ENCODE measurements around the gene MCF2L2. TPM values are rescaled to one million over a fixed set of nuclear protein-coding genes. Genes with fewer than 3 reads are reported as not detected.

MCF2L2 gene
- total RNA-seq, 1 donor from 2014 or later = 4.1 TPM

DNA sequence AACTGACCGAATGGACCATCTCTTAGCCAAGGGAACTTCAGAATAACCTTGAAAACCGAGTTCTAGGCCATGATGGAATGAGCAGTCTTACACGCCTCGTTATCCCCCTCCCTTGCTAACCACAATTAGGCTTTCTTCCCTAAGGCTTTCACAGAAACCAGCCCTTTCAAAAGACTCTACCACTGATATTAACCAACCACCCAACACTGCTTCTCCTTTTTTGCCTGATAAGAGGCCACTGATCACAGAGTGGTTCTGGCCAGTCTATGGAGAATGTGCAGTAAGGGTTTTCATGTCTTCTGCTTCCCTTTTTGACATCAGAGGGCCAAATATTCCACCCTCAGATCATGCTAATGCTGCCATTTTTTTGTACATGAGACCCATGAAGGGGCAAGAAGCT is 59.3 kb downstream of the MCF2L2 start:
- intact Hi-C loops (cut with micrococcal nuclease) = no loop called here
- Mint-ChIP-seq H3K4me1 (ENCODE audit: low read depth) (peaks cover 25% of the 10 kb centered on the region), H3K9me3 (peaks cover 4% of the 10 kb centered on the region)

DNA sequence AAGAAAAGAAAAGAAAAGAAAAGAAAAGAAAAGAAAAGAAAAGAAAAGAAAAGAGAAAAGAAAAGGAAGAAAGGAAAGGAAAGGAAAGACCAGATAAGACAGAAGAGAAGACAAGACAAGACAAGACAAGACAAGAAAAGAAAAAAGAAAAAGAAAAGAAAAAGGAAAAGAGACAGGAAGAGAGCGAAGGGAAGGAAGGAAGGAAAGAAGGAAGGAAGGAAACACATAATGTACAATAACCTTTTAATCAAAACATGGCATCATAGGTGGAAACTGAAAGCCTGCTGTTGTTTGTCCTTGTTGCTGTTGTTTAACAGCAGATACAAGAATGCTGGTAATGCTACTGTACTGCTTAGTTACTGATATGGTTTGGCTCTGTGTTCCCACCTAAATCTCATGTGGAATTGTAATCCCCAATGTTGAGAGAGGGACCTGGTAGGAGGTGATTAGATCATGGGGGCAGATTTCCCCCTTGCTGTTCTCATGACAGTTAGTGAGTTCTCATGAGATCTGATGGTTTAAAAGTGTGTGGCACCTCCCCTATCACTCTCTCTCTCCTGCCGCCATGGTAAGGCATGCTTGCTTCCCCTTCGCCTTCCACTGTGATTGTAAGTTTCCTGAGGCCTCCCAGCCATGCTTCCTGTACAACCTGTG is 67.3 kb downstream of the MCF2L2 start:
- DNase-seq (ENCODE audit: low spot score) = no peak
- intact Hi-C loops (cut with micrococcal nuclease) = no loop called here
- no peaks in the 10 kb centered on the region for H3K27me3 Mint-ChIP-seq (ENCODE audit: insufficient read depth)
- H3K4me3 Mint-ChIP-seq = no peak overlapping the region
- H3K27ac Mint-ChIP-seq = no peak overlapping the region
- peaks cover 4% of the 10 kb centered on the region for H3K9me3 Mint-ChIP-seq
- H3K4me1 Mint-ChIP-seq (ENCODE audit: low read depth) = peaks cover 23% of the 10 kb centered on the region
- H3K36me3 Mint-ChIP-seq (ENCODE audit: low read depth) = peaks cover 1% of the 10 kb centered on the region

More for the DNA sequence above, 59.3 kb downstream of the MCF2L2 start:
- no peak overlapping the region for H3K27ac Mint-ChIP-seq
- no peak overlapping the region for H3K4me3 Mint-ChIP-seq
- H3K36me3 Mint-ChIP-seq (ENCODE audit: low read depth) = peaks cover 6% of the 10 kb centered on the region
- no peak for DNase-seq (ENCODE audit: low spot score)
- H3K27me3 Mint-ChIP-seq (ENCODE audit: insufficient read depth) = no peaks in the 10 kb centered on the region

DNA sequence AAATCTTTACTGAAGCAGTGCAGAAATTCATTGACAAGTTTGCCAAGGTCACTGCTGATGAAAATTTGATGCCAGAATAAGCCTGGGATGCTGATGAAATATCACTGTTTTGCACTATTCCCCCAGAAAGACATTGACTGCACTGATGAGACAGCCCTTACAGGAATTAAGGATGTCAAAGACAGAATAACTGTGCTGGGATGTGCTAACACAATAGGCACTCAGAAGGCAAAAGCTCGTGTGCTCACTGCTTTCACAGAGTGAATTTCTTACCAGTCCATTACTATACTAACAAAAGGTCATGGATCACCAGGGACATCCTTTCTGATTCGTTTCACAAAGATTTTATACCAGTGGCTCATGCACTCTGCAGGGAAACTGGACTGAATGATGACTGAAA is 69.4 kb downstream of the MCF2L2 start:
- H3K4me3 Mint-ChIP-seq = no peak overlapping the region
- no peaks in the 10 kb centered on the region for H3K27me3 Mint-ChIP-seq (ENCODE audit: insufficient read depth)
- intact Hi-C loops (cut with micrococcal nuclease) = no loop called here
- peaks cover 11% of the 10 kb centered on the region for H3K4me1 Mint-ChIP-seq (ENCODE audit: low read depth)
- H3K36me3 Mint-ChIP-seq (ENCODE audit: low read depth) = no peaks in the 10 kb centered on the region
- H3K27ac Mint-ChIP-seq = no peak overlapping the region
- DNase-seq (ENCODE audit: low spot score) = no peak
- no peaks in the 10 kb centered on the region for H3K9me3 Mint-ChIP-seq

DNA sequence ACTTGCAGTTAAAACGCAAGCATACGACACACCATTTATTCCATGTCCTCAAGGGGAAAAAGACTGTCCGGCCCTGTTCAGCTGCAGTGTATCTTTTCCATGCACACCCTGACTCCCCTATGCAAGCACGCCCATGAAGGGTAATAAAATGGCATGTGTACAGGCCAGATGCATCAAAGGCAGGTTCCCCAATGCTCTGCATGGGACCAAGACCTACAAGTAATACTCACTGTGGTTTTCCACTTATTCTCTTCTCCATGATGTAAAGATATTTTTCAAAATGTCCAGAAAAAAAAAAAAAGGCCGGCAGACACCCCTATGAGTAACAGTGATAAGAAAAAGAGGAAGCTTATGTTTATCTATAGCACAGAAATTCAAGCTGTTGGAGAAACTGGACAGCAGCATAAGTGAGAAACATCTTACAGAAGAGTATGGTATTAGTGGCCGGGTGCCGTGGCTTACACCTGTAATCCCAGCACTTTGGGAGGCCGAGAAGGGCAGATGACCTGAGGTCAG is 70.8 kb downstream of the MCF2L2 start:
- Mint-ChIP-seq H3K9me3 (no peaks in the 10 kb centered on the region), H3K27ac (no peak overlapping the region), H3K36me3 (ENCODE audit: low read depth) (no peaks in the 10 kb centered on the region), H3K4me3 (no peak overlapping the region), H3K4me1 (ENCODE audit: low read depth) (peaks cover 11% of the 10 kb centered on the region), H3K27me3 (ENCODE audit: insufficient read depth) (no peaks in the 10 kb centered on the region)
- DNase-seq (ENCODE audit: low spot score) = no peak
- intact Hi-C loops (cut with micrococcal nuclease) = no loop called here

DNA sequence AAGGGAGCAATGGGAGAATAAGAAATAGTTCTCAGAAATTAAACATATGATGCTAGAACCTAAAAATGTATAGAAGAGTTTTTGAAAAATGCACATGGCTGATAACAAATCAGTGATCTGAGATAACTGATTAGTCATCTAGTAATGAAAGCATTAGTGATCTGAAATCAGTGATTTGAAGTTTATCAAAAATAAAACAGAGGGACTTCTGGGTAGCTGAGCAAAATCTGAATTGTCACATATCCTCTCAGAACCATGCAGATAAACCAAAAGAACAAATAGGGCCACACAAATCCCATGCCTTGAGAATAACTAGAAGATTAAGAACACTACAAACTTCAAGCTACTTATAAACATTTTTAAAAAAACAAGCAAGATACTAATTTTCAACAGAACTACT is 71.5 kb downstream of the MCF2L2 start:
- no peak overlapping the region for H3K27ac Mint-ChIP-seq
- H3K36me3 Mint-ChIP-seq (ENCODE audit: low read depth) = no peaks in the 10 kb centered on the region
- H3K4me1 Mint-ChIP-seq (ENCODE audit: low read depth) = peaks cover 11% of the 10 kb centered on the region
- DNase-seq (ENCODE audit: low spot score) = no peak
- no peaks in the 10 kb centered on the region for H3K27me3 Mint-ChIP-seq (ENCODE audit: insufficient read depth)
- no peaks in the 10 kb centered on the region for H3K9me3 Mint-ChIP-seq
- intact Hi-C loops (cut with micrococcal nuclease) = no loop called here
- no peak overlapping the region for H3K4me3 Mint-ChIP-seq

DNA sequence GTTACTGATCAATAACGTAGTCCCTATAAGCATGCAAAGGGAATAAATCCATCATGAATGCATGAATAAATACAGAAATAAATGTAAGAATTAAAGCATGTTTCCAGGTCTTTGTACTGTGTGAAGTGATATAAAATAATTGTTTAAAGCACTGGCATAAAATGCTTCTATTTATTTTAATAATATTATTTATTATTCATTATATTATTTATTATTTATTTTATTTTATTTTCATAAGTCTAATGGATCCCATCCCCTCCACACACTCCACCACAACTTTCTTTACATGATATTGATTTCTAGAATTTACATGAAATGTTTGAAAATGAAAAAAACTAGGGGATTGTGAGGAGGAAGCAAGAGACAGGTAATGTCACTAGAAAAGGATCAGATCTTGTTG is 73.5 kb downstream of the MCF2L2 start:
- H3K27ac Mint-ChIP-seq = no peak overlapping the region
- H3K4me3 Mint-ChIP-seq = no peak overlapping the region
- no peaks in the 10 kb centered on the region for H3K9me3 Mint-ChIP-seq
- no peak for DNase-seq (ENCODE audit: low spot score)
- H3K4me1 Mint-ChIP-seq (ENCODE audit: low read depth) = peaks cover 17% of the 10 kb centered on the region
- H3K36me3 Mint-ChIP-seq (ENCODE audit: low read depth) = no peaks in the 10 kb centered on the region
- no peaks in the 10 kb centered on the region for H3K27me3 Mint-ChIP-seq (ENCODE audit: insufficient read depth)
- intact Hi-C loops (cut with micrococcal nuclease) = no loop called here

DNA sequence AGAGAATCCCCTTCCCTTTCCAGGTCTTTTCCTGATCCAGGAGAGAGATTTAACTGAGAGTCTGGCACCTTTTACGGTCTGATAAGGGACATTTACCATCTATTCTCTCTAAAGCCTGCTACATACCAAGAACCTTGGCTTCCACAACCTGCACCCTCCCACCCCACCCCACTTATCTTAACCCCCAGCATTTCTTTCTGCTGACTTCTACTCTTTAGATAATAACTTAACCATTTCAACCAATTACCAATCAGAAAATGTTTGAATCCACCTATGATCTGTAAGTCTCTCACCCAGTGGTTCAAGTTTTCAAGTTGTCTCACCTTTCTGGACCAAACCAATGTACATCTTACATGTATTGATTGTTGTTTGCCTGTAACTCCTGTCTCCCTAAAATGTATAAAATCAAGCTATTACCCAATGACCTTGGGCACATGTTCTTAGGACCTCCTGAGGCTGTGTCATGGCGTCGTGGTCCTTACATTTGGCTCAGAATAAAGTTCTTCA is 74.0 kb downstream of the MCF2L2 start:
- intact Hi-C loops (cut with micrococcal nuclease) = no loop called here
- Mint-ChIP-seq H3K9me3 (no peaks in the 10 kb centered on the region), H3K27ac (no peak overlapping the region), H3K4me1 (ENCODE audit: low read depth) (peaks cover 22% of the 10 kb centered on the region), H3K27me3 (ENCODE audit: insufficient read depth) (peaks cover under 1% of the 10 kb centered on the region), H3K36me3 (ENCODE audit: low read depth) (no peaks in the 10 kb centered on the region), H3K4me3 (no peak overlapping the region)
- no peak for DNase-seq (ENCODE audit: low spot score)

DNA sequence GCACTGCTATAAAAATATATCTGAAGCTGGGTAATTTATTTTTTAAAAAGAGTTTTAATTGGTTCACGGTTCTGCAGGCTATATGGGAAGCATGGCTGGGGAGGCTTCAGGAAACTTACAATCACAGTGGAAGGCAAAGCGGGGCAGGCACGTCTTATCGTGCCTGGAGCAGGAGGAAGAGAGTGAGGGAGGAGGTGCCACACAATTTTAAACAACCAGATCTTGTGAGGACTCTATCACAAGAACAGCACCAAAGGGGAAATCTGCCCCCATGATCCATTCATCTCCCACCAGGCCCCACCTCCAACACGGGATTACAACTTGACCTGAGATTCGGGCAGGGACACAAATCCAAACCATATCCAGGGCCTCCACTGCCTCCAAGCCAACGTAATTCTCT is 75.0 kb downstream of the MCF2L2 start:
- no peak for DNase-seq (ENCODE audit: low spot score)
- intact Hi-C loops (cut with micrococcal nuclease) = no loop called here
- Mint-ChIP-seq H3K27ac (no peak overlapping the region), H3K27me3 (ENCODE audit: insufficient read depth) (peaks cover 4% of the 10 kb centered on the region), H3K4me1 (ENCODE audit: low read depth) (peaks cover 27% of the 10 kb centered on the region), H3K4me3 (no peak overlapping the region), H3K36me3 (ENCODE audit: low read depth) (peaks cover 1% of the 10 kb centered on the region), H3K9me3 (no peaks in the 10 kb centered on the region)

DNA sequence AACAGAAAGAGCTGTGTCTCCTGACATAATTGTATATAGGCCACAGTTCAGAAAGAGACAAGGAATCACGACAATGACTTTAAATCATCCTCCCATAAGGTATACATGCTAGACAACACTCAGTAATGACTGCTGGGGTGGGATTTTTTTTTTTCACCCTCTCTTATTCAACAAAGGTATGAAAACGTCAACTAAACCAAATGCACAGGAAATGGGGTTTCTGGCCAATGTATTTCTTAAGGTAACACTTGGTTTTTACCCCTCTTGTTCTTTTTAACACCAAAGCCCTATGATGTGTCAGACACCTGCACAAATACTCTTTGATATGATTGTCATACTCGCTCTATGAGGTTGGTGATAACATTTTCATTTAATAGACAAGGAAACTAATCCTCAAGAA is 78.3 kb downstream of the MCF2L2 start:
- peaks cover 20% of the 10 kb centered on the region for H3K9me3 Mint-ChIP-seq
- H3K36me3 Mint-ChIP-seq (ENCODE audit: low read depth) = peaks cover 12% of the 10 kb centered on the region
- no peak for DNase-seq (ENCODE audit: low spot score)
- intact Hi-C loops (cut with micrococcal nuclease) = no loop called here
- H3K4me1 Mint-ChIP-seq (ENCODE audit: low read depth) = peaks cover 16% of the 10 kb centered on the region
- peaks cover 10% of the 10 kb centered on the region for H3K27me3 Mint-ChIP-seq (ENCODE audit: insufficient read depth)
- H3K27ac Mint-ChIP-seq = no peak overlapping the region
- H3K4me3 Mint-ChIP-seq = no peak overlapping the region

DNA sequence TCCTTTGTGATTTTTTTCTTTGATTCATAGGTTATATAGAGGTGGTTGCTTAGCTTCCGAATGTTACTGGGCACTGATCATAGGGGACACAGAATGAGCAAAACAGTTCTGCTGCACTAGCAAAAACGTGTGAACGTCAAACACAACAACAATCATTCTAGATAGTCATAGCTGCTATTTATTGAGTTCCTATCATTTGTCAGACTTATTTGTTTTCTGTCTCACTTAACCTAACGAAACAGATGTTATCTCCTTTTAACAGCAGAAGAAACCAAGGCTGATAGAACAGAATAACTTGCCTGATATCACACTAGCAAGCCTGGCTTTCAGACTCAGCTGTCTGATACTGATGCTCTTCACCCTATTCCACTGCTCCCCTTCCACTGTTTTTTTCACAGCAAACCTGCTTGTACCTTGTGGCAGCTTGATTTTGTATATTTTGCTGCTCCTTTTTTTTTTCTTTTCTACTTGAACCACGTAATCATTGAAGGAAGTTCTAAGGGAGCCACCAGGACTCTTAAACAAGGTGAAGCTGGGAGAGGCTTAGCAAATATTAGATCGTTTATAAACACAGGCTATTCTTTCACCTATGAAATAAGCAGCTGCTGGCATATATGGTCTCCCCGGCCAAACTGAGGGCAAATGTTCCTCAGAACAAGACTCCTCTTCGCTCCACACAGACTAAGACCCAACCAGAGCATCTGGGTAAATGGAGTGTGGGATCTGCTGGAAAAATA is 78.8 kb downstream of the MCF2L2 start:
- no peak for DNase-seq (ENCODE audit: low spot score)
- H3K27ac Mint-ChIP-seq = peak overlapping the region; percentile 6
- peaks cover 24% of the 10 kb centered on the region for H3K9me3 Mint-ChIP-seq

DNA sequence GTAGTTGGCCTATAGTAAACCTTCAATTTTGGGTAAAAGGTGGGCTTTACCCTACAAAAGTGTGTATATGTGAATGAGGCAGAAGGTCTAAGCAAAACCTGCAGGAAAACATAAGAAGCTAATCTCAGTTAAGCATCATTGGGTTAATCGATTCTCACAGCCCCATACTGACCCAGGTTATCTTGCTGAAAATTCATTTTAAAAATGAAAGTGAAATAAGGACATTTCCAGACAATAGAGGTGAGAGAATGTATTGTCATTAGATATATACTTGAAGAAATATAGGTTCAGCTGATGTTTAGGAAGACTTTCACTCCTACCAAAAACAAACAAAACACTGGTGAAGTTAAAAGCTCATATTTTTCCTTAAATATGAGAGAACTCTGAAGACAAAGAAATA is 85.6 kb downstream of the MCF2L2 start:
- no peak overlapping the region for H3K27ac Mint-ChIP-seq
- peaks cover 16% of the 10 kb centered on the region for H3K36me3 Mint-ChIP-seq (ENCODE audit: low read depth)
- H3K4me1 Mint-ChIP-seq (ENCODE audit: low read depth) = peaks cover 7% of the 10 kb centered on the region
- peaks cover 11% of the 10 kb centered on the region for H3K27me3 Mint-ChIP-seq (ENCODE audit: insufficient read depth)
- no peak overlapping the region for H3K4me3 Mint-ChIP-seq
- no peak for DNase-seq (ENCODE audit: low spot score)
- H3K9me3 Mint-ChIP-seq = peaks cover 24% of the 10 kb centered on the region
- intact Hi-C loops (cut with micrococcal nuclease) = no loop called here

More for the DNA sequence above, 78.8 kb downstream of the MCF2L2 start:
- peaks cover 16% of the 10 kb centered on the region for H3K4me1 Mint-ChIP-seq (ENCODE audit: low read depth)
- H3K36me3 Mint-ChIP-seq (ENCODE audit: low read depth) = peaks cover 15% of the 10 kb centered on the region
- no peak overlapping the region for H3K4me3 Mint-ChIP-seq
- peaks cover 13% of the 10 kb centered on the region for H3K27me3 Mint-ChIP-seq (ENCODE audit: insufficient read depth)
- intact Hi-C loops (cut with micrococcal nuclease) = loop anchor here (5.0 kb wide), 1 partner anchor 42 kb away; no protein-coding TSS in a partner anchor

DNA sequence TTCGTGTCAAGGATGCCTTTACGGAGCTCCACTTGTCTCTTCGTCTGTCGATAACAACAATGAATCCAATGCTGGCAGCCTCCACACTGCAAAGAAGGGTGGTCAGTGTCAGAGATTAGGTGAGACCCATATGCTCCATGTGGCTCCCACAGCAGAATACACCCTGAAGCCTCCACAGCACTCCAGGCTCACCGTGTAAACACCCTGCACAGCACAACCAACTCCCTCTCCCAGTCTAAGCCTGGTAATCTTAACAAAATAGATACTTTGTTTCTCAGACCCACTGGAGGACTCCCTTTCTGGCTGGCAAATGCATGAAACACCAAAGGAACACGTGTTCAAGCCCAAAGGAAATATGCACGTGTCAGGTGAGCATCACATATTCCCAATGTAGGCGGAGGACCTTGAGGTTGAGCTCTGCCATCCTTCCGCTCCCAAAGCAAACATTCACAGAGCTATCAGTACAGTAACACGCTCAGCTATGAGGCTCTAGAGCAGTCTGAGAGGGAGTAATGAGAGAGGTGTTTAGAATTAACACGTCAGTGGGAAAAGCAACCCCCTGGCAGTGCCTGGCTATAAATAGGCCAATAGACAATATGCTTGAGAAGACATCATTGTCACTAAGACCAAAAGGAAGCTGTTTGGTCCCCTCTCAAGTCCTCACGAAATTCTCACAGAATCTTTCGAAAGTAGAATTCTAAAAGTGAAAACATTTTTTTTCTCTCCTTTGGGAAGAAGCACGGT is 86.7 kb downstream of the MCF2L2 start:
- intact Hi-C loops (cut with micrococcal nuclease) = no loop called here
- DNase-seq (ENCODE audit: low spot score) = no peak
- Mint-ChIP-seq H3K4me3 (no peak overlapping the region), H3K27me3 (ENCODE audit: insufficient read depth) (peaks cover 11% of the 10 kb centered on the region), H3K4me1 (ENCODE audit: low read depth) (peaks cover 7% of the 10 kb centered on the region), H3K27ac (no peak overlapping the region), H3K36me3 (ENCODE audit: low read depth) (peaks cover 16% of the 10 kb centered on the region), H3K9me3 (peaks cover 18% of the 10 kb centered on the region)

DNA sequence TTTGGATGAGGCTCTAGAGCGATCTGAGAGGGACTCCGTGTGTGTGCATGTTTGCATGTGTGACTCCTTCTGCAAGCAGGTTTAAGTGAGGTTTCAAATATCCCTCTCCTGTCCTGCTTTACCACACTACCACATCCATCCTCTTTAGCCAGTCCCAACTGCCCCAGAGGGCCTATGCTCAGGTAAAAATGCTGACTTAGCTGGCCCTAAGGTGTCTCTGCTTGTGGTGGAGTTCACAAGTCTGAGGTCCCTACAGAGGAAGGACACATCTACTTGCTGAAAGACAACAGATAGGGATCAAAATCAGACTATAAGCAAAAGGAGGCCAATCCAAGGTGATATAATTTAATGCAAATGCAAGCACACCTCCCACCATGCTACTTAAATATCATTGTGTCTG is 88.2 kb downstream of the MCF2L2 start:
- intact Hi-C loops (cut with micrococcal nuclease) = no loop called here
- H3K36me3 Mint-ChIP-seq (ENCODE audit: low read depth) = peaks cover 6% of the 10 kb centered on the region
- no peak overlapping the region for H3K4me3 Mint-ChIP-seq
- peaks cover 4% of the 10 kb centered on the region for H3K9me3 Mint-ChIP-seq
- peaks cover 4% of the 10 kb centered on the region for H3K27me3 Mint-ChIP-seq (ENCODE audit: insufficient read depth)
- no peak for DNase-seq (ENCODE audit: low spot score)
- H3K4me1 Mint-ChIP-seq (ENCODE audit: low read depth) = peaks cover 7% of the 10 kb centered on the region
- no peak overlapping the region for H3K27ac Mint-ChIP-seq

Measured in activated T-helper 1 cell treated with anti-CD3 and anti-CD28 coated beads, Interleukin-12 subunit alpha, Interleukin-12 subunit beta, Interleukin-2, Interleukin-4 antibody, amounts not matched to agents 30 ng/mL and 10 ng/mL and 1 ng/mL, durations not matched to agents 14 hours and 24 hours and 36 hours (primary cell).